Endometrium (tissue), 2 donors: ENCODE results near the gene GUCA2B.

Source experiments
- FAIRE-seq: peaks from 2 replicates; lab custom pipeline; 2012; peaks lifted over from hg19 to GRCh38; lab: Jason Lieb, UNC
- donor health status: control.
- donor health status: control.

Gene GUCA2B

DNA sequence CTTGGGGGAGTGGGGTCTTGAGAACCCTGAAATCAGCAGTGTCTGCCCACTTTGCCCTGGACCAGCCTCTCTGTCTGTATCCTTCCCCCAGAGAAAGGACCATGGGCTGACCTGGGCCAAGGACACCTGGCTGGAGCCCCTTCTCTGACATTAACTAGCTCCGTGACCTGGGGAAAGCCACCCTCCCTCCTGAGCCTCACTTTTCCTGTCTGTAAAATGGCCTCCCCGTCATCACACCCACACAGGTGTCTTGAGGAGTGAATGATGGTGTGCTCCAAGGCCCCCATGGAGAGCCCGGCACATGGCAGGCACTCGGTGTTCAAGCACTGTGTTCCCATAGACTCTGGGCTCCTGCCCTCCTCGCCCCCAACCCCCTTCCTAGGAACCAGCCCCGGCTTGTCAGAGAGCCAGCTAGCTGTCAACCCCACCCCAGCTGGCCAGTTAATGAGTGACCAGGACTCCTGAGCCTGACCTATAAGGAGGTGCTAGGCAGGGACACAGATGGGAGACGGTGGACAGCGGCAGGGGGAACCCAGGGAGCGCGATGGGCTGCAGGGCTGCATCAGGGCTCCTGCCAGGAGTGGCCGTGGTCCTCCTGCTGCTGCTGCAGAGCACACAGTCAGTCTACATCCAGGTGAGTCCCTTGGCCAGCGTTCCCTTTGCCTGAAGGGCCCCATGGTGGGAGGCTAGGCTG lies at the start of gene GUCA2B:
TSS of gene GUCA2B (plus strand) at position 504 of the 694 bp plus-strand sequence. CDS start at position 545, 41 bp downstream.
- FAIRE-seq = no peak

DNA sequence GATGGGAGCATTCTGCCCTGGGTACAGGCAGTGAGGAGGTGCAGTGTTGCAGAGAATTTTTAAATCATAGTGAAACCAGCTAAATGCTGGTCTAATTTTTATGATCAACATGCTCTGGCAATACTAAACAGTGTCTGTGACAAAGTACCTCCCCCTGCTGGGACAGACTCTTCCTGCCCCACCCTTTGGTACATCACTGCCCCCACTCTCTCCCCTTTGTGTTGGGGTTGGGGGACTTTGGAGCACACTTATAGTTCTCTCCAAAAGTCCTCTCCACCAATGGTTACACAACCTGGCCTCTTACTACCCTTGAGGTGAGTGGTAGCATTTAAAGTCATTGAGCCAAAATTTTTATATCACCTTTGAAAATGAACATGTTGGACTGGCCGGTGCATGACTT lies 48.2 kb upstream of the GUCA2B start:
- FAIRE-seq = no peak

DNA sequence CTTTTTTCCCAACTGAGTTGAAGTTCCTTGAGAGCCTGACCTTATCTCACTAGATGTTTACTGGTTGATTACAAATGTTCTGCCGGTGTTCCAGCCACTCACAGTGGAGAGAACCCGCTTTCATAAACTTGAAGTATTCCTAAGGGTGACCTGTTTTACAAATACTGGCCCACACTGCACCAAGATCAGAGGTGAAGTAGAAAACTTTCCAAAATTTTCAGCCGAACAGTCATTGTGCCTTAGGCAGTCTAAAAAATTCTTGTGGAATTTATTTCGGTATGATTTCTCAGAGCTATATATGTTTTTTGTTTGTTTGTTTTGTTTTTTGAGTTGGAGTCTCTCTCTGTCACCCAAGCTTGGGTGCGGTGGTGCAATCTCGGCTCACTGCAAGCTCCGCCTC lies 44.9 kb upstream of the GUCA2B start:
- no peak for FAIRE-seq

DNA sequence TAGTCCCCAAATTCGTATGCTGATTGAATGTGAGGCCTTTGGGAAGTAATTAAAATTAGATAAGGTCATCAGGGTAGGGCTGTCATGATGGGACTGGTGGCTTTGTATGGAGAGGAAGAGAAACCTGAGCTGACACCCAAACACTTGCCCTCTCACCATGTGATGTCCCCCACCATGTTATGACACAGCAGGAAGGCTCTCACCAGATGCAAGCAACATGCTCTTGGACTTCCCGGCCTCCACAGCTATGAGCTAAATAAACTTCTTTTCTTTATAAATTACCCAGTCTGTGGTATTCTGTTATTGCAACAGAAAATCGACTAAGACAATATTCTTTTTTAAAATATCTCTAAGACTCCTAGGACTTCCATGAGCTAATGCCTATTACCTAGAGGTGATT lies 43.6 kb upstream of the GUCA2B start:
- no peak for FAIRE-seq

DNA sequence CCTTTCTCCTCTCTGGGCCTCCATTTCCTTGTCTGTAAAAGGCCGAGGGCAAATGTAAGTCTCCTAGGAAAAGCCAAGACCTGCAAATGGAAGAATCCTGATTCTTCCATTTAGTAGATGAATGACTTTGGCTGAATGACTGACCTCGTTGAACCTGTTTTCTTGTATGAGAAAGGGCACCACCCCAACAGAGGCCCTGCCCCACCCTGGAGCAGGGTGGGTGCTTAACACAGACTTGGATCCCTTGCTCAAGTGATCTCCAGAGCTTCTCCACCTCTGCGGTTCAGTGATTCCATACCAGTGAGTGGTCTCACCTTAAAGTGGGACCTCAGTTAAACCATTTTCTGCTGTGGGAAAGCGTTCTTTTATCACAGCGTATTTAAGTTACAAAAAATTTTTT lies 39.0 kb upstream of the GUCA2B start:
- FAIRE-seq = no peak

DNA sequence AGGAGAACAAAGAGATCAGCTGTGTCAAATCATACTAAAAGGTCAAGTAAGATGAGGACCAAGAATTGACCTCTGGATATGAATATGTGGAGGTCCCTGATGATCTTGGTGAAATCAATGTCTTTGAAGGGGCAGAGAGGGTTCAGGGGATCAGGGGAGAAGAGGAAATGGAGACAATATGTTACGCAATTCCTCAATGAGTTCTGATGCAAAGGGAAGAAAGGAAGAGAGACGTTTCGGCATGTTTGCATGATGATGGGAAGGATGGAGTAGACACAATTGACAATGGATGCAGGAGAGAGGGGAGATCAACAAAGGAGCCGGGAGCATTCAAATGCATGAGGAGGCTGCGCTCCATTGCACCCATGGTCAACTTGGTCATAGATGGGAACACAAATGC lies 36.0 kb upstream of the GUCA2B start:
- FAIRE-seq = no peak

DNA sequence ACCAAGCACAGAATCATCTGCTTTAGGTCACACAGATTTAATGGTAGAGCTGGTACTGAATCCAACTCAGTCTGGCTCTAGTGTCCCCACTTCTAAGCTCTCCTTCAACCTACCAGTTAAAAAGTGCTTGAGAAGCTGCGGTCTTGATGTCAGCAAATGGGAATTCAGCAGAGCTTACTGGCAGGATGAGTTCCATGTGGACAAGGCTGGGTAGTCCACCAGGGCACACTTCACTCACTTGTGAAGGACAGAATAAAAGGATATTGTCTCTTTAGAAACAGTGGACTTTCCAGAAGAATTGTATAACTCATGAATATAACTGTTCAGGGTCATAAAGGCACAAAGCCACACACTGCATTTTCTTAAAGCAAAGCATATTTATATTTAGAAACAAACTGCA lies 35.1 kb upstream of the GUCA2B start:
- FAIRE-seq = no peak

DNA sequence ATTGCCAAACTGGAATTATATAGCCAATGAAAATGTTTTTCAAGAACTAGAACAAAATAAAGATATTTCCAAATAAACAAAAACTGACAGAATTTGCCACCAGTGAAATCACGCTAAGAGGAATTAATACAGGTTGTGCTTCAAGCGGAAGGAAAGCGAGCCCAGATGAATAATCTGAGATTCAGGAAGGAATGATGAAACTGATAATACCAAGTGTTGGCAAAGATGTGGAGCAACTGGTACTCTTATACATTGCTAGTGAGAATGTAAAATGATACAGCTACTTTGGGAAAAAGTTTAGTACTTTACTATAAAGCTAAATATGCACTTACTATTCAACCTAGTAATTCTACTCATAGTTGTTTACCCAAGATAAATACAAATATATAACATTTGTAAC lies 30.8 kb upstream of the GUCA2B start:
- no peak for FAIRE-seq

DNA sequence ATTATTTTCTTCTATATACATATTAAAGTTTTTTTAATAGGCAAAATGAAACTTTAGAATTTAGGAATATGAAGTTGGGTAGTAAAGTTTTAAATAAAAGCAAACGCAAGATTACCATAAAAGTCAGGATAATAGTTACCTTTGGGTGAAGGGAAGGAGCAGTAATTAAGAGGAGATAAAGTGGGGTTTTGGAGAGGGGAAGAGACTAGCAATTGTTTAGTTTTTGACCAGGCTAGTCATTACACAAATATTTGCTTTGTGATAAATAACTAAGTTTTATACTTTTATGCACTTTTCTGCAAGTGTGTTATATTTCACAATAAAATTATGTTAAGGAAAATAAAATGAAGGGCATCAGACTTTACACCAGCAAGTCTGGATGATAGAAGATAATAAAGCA lies 27.7 kb upstream of the GUCA2B start:
- FAIRE-seq = no peak

DNA sequence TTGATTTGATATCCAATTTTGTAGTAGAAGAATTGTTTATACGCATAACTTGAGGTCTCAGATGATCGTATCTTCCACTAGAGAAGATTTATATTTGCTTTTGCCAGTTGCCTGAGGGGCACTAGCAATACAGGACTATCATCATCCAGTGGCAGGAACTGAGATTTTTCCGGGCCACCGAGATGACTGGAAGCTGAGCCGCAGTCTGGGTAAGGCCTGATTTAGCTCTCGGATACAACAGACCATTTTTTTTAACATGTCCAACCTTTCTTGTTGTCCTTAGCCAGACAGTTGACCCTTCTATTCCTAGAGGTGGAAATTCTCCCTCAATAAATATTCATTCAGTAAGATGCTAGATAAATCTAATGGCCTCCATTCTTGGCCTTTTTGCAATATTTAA lies 25.4 kb upstream of the GUCA2B start:
- no peak for FAIRE-seq

DNA sequence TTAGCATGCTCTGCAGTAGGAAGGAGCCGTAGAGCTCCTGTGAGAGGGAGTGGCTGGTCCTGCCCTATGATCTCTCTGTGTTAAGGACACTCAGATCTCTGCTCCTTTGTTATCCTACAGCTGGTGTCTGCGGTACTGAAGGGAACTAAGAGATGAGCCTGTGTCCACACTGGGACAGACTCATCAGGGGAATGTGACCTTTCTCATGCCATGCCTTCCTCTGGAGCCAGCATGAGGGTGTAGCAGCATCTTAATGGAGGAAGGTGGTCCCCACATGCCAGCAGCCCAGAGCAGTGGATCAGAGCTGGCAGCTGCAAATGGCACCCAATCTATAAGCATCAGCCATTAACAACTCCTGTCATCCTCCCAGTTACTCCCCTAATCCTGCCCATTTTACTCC lies 24.7 kb upstream of the GUCA2B start:
- no peak for FAIRE-seq

DNA sequence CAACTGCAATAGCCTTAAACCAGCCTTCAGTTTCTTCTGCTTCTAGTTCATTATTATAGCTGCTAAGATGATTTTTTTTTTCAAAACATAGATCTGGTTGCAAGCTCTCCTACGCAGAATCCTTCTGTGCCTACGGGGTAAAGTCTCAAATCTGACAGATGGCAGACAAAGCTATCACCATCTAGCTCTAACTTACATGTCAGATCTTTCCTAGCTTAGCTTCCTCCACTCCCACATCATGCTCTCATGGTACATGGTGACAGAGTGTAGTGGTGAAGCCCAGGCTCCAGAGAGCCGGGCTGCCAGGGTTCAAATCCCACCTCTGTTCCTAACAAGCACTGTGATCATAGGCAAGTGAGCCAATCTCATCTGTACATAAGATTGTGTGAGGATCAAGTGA lies 24.2 kb upstream of the GUCA2B start:
- no peak for FAIRE-seq

DNA sequence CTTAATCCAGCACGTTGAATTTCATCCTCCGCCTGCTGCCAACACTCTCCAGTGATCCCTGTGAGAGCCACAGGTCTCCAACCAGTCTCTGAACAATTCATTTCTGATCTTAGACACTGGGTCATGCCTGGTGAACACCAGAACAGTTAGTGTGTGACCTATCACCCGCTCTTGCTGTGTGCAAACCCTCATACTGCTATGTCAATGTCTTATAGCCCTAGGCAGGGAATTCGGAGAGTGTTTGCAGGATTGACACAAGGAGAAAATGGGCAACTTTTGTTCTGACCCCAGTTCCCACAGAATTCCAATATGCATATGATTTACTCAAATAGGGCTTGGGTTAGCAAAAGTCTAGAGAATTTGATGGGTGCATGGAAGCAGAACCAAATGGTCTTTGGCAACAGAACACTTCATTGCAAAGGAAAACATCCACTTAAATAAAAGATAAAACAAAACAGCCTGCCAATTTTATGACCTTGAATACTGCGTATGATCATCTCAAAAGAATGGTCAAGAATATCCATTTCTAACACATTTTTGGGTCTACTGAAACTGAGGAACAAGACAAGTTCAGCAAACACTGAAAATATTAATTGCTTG lies 23.0 kb upstream of the GUCA2B start:
- FAIRE-seq = no peak

DNA sequence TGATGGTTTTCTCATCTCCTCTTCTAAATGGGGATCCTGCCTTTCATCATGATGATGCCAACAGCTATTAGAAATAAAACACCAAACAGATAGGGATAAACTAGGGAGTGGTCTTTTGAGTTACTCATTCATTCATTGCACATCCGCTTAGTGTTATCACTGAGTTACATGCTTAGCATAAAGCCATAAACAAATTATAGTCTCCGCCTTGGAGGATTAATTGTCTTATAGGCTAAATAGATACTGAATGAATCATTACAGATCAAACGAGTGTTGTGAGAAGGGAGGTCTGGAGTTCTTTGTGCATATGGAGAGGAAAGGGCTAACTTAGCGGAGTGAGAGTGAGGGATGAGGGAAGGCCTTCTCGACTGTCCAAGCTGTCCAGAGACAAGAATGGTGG lies 19.8 kb upstream of the GUCA2B start:
- no peak for FAIRE-seq

DNA sequence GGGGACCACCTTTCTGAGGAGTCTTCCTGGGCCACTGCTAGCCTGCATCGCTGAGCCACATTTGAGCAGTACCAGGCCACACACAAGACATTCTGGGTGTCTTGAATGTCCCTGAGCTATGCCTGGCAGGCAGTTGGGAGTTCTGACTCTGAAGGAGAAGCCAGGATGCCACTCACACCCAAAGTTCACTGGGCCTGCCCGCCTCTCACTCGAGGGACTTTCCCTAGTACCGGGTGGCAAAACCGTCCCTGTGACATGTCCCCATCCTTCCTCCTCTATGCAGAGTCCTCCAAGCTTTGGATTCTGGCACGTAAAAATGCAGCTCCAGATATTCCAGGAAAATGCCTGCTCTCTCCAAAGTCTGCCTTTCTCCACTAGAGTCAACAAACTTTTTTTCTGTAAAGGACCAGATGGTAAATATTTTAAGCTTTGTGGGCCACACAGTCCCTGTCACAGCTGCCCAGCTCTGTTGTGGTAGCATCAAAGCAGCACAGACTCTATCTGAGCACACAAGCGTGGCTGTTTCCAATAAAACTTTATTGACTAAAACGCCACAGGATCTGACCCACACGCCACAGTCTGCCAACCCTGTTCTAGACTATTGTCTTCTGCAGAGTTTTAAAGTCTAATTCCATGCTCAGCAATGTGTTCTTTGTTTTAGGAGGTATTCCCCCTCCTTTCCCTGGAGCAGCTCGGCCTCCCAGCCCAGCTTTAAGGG lies 19.2 kb upstream of the GUCA2B start:
- no peak for FAIRE-seq

DNA sequence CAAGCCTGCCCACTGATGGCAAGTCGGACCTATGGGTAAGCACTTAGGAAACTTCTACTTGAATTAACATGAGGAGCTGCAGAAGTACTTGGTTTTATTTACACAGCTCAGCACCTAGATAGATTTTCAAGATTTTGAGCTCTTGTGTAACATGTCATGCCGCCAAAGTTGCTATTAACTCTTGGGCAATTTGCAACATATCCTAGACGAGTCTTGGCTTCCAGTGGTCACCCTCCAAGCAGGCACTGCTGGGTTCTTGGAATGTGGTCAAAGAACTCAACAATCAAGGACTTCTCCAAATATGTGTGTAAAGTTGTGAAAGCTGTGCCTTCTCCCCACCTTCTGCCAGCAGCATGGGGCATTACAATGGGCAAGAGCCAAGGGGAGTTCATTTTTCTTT lies 17.8 kb upstream of the GUCA2B start:
- no peak for FAIRE-seq

DNA sequence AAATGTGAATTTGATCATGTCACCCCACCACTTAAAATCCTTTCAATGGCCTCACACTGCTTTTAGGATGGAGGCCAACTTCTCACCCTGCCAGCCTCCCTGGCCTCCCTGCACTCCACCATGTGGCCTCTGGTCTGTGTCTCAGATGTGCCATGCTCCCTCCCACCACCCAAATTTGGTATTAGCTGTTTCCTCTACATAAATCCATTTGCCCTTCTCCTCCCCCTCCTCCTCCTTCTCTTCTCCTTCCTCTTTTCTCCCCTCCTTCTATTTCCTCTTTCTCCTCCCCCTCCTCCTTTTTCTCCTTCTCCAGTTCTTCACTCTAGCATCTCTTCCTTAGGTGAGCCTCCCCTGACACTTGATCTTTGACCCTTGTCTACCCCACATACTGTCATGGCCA lies 16.7 kb upstream of the GUCA2B start:
- no peak for FAIRE-seq

DNA sequence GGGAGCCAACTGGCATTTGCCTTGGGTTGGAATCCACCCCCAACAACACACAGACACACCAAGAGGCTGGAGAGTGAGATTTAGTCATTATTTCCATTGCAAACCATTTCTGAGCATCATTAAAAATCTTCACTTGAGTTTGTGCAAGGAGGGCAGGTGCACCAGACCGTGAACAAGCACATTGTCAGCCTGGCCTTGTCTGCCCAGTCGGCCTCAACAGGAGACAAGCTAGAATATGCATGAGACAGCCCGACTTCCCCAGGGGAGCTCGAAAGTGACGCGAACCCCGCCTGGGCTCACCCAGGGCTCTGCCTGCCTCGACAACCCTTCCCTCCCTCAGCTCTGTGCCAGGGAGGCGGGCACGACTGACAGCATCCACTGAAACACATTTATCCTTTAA lies 15.4 kb upstream of the GUCA2B start:
- FAIRE-seq = no peak

DNA sequence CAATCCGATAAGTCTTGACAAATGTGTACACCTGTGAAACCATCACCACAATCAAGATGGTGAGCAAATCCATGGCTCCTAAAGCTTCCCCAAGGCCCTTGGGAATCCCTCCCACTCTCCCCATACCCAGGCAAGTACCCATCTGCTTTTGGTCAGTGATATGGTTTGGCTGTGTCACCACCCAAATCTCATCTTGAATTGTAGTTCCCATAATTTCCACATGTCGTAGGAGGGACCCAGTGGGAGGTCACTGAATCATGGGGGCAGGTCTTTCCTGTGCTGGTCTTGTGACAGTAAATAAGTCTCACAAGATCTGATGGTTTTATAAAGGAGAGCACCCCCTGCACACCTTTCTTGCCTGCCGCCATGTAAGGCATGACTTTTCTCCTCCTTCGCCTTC lies 14.6 kb upstream of the GUCA2B start:
- no peak for FAIRE-seq

DNA sequence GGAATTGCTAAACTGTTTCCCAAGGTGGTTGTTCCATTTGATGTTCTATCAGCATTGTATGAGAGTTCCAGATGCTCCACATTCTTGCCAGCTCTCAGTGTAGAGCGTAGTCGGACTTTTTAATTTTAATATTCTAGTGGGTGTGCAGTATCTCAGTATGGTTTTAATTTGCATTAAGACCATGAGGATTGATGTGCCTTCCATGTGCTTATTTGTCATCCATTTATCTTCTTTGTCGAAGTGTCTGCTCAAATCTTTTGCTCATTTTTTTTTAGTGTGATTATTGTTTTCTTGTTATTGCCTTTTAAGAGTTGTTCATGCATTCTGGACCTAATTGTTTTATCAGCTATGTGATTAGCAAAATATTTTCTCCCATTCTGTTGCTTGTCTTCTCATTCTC lies 13.8 kb upstream of the GUCA2B start:
- FAIRE-seq = no peak

DNA sequence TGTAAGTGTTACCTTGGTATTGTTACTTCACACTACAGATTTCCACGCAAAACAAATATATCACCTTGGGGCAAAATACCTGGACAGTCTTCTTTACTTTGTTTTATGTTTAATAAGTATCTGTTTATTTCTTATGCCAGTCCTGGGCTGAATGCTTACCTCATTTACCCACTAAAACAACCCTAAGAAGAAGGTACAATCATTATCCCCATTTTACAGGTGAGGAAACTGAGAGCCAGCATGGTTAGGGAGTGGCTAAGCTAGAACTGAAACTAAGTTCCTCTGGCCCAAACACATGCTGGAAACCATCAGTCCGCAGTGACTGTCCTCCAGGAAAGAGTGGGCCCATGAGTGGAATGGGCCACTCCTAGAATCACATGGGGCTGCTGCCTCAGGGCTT lies 13.0 kb upstream of the GUCA2B start:
- no peak for FAIRE-seq

DNA sequence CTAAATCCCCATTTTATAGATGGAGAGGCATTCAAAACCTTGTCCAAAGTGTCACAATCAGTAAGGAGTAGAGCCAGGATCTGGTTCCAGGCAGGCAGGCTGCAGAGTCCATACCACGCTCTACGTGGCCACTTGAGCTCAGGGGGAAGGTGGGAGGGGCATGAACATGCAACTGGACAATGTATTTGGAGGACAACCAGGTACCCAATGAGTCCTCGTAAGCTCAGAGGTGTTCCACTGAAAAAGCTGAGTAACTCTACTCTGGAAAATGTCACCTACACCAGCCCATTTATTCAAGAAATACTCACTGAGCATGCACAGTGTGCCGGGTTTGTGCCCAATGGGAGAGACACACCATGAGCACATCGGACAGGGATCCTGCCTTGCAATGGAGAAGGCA lies 11.2 kb upstream of the GUCA2B start:
- no peak for FAIRE-seq

DNA sequence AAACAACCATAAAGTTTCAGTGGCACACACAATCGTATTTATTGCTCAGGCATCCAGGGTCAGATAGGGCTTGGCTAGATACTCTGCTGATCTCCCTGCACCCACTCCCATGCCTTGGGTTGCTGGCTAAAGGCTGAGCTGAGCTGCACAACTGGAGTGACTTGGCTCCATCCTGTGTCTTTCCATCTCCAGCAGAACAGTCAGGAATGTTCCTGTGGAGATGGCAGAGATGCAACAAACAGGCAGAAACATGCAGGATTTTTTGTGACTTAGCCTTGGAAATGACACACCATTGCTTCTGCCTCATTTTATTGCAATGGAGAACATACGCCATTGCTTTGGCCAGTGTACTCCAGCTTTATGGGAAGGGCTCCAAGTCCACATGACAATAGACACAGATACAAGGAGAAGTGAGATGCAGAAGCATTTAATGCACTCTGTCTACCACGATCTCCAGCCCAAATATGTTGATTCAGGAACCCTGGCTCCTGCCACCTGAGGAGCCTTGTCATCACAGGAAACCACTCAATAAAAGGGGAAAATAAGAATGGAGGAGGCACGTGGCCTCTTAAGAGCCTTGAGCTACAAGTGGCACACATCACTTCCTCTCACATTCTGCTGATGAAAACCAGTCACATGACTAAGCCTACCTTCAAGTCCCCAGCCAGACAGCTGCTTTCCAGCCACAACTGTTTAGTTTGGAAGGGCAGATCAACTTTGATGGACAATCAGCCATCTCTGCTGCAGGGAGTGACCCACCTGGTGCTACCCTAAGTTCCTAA lies 10.1 kb upstream of the GUCA2B start:
- FAIRE-seq = no peak
